Ureter (tissue), 1 donor: Measurements from ENCODE around the gene DYNLT2B. TPM values are rescaled to one million over a fixed set of nuclear protein-coding genes. Genes with fewer than 3 reads are reported as not detected.
"Not testable (repeated sequence)": the region's sequence is repeated elsewhere in the genome, so short reads cannot be mapped to it uniquely, and the experiment has no call there.

ENCODE experiments used
- DNase-seq: peaks from one replicate; pipeline ENCODE4 v3.0.0-alpha.2; 2020; ENCODE audit warnings: low spot score
- total RNA-seq: library from RNA; stranded (reverse); gene quantifications from one replicate; pipeline ENCODE4 v1.2.4, GENCODE V29; 2023
- donor health status: DM: yes; HTN: yes; CAD: no.

Gene DYNLT2B
- total RNA-seq, 1 donor from 2014 or later = 6.9 TPM

GRCh38 chr3:196272826-196273225 is 45.2 kb downstream of the DYNLT2B start:
- DNase-seq = no peak

GRCh38 chr3:196270499-196270898 is 47.5 kb downstream of the DYNLT2B start:
- no peak for DNase-seq

GRCh38 chr3:196268284-196269163 is 49.5 kb downstream of the DYNLT2B start:
- no peak for DNase-seq

- DNase-seq = no peak
Observed at GRCh38 chr3:196263819-196264218, 54.2 kb downstream of the DYNLT2B start.

GRCh38 chr3:196260784-196261183 is 57.3 kb downstream of the DYNLT2B start:
- DNase-seq = no peak

- no peak for DNase-seq
Observed at GRCh38 chr3:196255776-196256175, 62.3 kb downstream of the DYNLT2B start.

GRCh38 chr3:196254376-196255283 is 63.4 kb downstream of the DYNLT2B start:
- no peak for DNase-seq

- DNase-seq = no peak
Observed at GRCh38 chr3:196251918-196252317, 66.1 kb downstream of the DYNLT2B start.

GRCh38 chr3:196246612-196247308 is 71.3 kb downstream of the DYNLT2B start:
- no peak for DNase-seq

GRCh38 chr3:196244166-196244565 is 73.9 kb downstream of the DYNLT2B start:
- DNase-seq = not testable (repeated sequence)

GRCh38 chr3:196241704-196242103 is 76.3 kb downstream of the DYNLT2B start:
- DNase-seq = no peak

Other genes with a start within 250 kb of the DYNLT2B start
- 89.1 TPM for gene TFRC, start 236.2 kb downstream of the DYNLT2B start, total RNA-seq
- gene ZDHHC19, start 106.8 kb downstream of the DYNLT2B start, total RNA-seq = not detected
- gene SLC51A, start 101.7 kb downstream of the DYNLT2B start, total RNA-seq = not detected
- 65.7 TPM for gene PCYT1A, start 30.5 kb downstream of the DYNLT2B start, total RNA-seq
- gene TM4SF19, start 20.1 kb upstream of the DYNLT2B start, total RNA-seq = 0.49 TPM
- gene UBXN7, start 114.2 kb upstream of the DYNLT2B start, total RNA-seq = 53.2 TPM
- gene RNF168, start 185.5 kb upstream of the DYNLT2B start, total RNA-seq = 23.0 TPM
- not detected for gene SMCO1, start 197.1 kb upstream of the DYNLT2B start, total RNA-seq